Activated CD8-positive, alpha-beta memory T cell treated with anti-CD3 and anti-CD28 coated beads for 1 hour (primary cell): Measurements from ENCODE around the gene AKAP1.
A peak's percentile ranks its signal among the peaks of the same experiment; 100 is the strongest.

ENCODE experiments used
- DNase-seq, 2 donors: peaks; one replicate each; pipeline ENCODE4 v3.0.0-alpha.2; 2020; ENCODE audit warnings: low read depth in 1 of 2; ENCODE audit errors: extremely low read depth in 1 of 2

The AKAP1 gene

GRCh38 chr17:57104461-57105175, 19.6 kb downstream of the AKAP1 start:
- no peak for DNase-seq

DNA sequence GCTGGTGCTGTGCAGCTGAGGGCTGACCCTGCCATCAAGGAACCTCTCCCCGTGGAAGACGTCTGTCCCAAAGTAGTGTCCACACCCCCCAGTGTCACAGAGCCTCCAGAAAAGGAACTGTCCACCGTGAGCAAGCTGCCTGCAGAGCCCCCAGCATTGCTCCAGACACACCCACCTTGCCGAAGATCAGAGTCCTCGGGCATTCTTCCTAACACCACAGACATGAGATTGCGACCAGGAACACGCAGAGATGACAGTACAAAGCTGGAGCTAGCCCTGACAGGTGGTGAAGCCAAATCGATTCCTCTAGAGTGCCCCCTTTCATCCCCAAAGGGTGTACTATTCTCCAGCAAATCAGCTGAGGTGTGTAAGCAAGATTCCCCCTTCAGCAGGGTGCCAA, 20.5 kb downstream of the AKAP1 start:
- DNase-seq, result no peak

GRCh38 chr17:57106107-57106835, 21.2 kb downstream of the AKAP1 start:
- no peak for DNase-seq

DNA sequence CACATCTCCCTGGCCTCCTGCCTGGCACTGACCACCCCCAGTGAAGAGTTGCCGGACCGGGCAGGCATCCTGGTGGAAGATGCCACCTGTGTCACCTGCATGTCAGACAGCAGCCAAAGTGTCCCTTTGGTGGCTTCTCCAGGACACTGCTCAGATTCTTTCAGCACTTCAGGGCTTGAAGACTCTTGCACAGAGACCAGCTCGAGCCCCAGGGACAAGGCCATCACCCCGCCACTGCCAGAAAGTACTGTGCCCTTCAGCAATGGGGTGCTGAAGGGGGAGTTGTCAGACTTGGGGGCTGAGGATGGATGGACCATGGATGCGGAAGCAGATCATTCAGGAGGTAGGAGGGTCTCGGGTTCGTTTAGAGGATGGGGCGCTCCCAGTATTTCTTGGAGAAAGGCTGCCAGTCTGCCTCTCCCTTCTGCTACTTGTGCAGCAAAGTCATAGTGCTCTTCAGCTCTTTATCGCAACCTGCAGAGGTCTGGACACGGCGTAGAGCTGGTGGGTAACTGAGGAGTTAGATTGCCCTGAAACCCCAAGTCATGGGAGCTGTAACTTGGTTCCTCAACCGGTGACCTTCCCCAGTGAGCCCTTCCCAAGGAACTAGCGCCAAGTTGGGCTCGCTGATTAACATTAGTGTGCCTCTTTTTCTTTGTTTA, 21.9 kb downstream of the AKAP1 start:
- no peak for DNase-seq

DNA sequence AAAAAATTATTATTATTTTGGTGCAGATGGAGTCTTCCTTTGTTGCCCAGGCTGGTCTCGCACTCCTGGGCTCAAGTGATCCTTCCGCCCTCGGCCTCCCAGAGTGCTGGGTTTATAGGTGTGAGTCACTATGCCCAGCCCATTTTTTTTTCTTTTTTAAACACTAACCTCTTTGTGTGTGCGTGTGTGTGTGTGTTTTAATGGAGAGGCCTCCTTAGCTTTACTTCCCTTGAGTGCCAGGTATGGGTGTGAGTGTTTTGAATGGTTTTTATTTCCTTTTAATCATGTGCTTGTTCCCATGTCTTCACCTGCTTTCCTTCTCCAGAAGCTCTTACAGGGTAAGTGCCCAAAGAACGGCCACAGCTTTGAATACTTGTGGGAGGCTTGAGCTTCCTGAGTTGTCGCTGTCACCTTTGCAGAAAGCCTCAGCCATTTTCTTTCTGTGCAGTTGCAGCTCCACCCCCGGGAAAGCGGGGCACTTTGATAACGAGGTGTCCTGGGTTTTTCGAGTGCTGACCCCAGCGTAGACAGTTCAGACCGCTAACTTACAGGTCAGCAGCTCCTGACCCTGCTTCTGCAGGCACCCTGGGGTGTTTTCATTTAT, 22.6 kb downstream of the AKAP1 start:
- no peak for DNase-seq

GRCh38 chr17:57108671-57109392, 23.8 kb downstream of the AKAP1 start:
- no peak for DNase-seq

- no peak for DNase-seq
Measured at GRCh38 chr17:57109393-57110151, 24.5 kb downstream of the AKAP1 start.

- no peak for DNase-seq
Measured at GRCh38 chr17:57110152-57110542, 25.1 kb downstream of the AKAP1 start.

DNA sequence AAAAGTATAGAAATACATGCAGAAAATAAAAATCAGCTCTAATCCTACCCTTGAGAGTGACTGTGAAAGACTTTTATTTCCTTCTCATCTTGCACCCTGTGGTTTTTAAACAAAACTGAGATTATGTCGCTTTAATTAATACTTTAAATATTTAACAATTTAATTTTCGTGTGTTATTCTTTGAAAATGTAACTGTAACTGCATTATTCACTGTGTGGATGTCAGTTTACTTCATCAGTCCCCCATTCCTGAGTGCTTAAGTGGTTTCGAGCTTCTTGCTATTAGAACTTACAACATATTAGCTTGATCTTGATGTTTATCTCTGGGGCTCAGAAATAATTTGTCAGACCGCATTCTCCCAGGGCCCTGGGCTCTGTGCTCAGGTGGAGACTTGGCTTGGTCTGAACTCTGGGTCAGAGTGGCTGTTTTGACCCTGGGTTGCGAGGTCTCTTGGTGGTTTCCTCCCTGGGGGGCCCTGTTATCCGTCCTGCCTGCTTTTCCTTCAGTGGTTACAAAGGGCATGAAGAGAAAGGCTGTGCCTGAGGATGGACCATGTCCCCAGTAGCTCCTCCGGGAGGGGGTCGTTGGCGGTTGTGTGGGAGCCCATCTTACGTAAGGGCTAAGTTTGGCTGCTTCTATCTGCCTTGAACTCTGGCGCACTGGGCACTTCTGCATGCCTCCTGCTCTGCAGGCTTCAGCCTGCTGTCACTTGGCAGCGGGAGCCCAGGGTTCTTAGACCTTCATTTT, 25.7 kb downstream of the AKAP1 start:
- no peak for DNase-seq

- DNase-seq, result no peak
Measured at GRCh38 chr17:57111386-57111785, 26.3 kb downstream of the AKAP1 start.

DNA sequence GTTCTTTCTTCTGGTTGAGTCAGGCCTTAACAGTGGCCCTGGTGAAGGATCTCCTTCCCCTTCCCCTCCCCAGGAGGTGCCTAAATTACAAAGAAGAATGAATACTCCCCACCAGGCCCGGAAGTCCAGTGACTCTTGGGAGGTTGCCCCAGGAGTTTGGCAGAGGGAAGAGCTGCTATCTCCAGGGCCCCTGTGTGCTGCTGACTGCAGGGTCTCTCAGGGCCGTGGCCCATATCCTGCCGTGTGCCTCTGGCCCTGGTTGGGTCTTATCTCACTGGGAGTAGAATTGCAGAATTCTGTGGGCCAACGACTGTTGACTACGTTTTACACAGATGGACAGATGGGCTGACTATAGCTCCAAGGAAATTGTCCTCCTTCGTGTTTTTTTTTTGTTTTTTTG, 28.0 kb downstream of the AKAP1 start:
- no peak for DNase-seq

GRCh38 chr17:57113656-57114055, 28.6 kb downstream of the AKAP1 start:
- no peak for DNase-seq

DNA sequence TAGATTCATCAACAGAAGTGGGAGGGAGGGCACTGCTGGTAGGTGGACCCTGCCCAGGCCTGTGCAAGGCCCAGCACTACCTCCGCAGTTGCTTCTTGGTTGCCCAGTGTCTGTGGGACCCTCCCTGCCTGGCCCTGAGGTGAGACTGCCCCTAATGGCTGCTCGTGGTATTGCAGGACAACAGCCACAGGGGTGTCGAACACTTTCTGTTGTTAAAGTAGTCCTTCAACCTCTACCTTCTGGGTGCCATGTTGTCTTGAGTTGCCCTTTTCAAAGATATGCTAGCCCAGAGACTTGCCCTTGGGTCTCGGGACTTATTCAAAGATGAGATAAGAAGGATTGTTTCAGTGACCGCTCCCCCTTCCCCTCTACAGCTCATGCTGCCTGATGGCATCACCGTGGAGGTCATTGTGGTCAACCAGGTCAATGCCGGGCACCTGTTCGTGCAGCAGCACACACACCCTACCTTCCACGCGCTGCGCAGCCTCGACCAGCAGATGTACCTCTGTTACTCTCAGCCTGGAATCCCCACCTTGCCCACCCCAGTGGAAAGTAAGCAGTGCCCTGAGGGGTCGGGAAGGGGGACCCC, 29.1 kb downstream of the AKAP1 start:
- DNase-seq, result peak; percentile 15 to 50

- DNase-seq, result no peak
Measured at GRCh38 chr17:57115377-57115776, 30.3 kb downstream of the AKAP1 start.

DNA sequence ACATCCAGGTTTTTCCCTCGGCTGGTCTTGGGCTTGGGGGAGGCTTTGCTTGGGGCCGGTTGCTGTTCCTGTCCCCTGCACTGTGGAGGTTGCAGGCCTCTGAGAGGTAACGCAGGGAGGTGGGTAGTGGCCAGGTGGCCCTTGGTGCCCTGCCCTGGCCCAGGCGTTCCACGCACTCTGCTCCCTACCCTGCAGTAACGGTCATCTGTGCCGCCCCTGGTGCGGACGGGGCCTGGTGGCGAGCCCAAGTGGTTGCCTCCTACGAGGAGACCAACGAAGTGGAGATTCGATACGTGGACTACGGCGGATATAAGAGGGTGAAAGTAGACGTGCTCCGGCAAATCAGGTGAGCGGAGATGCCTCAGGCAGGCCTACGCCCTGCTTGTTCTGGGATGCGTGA, 30.9 kb downstream of the AKAP1 start:
- no peak for DNase-seq

DNA sequence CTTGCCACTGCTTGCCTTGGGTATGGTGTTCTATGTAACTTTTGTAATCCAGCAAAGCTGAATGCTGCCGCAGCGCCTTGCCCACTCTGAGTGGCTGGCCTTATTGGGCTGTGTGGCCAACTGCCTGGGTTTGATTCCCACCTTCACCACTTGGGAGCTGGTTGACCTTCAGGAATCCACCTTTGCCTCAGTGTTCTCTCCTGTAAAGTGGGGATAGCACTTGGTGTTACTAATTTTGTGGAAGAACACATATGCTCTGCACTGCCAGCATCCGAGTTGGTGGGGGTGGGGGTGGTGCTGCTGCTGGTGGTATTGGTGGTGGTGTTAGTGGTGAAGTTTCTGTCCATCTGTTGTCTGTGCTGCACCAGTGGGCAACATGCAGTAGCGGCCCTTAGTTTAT, 32.8 kb downstream of the AKAP1 start:
- no peak for DNase-seq

GRCh38 chr17:57120814-57121213, 35.8 kb downstream of the AKAP1 start:
- no peak for DNase-seq

DNA sequence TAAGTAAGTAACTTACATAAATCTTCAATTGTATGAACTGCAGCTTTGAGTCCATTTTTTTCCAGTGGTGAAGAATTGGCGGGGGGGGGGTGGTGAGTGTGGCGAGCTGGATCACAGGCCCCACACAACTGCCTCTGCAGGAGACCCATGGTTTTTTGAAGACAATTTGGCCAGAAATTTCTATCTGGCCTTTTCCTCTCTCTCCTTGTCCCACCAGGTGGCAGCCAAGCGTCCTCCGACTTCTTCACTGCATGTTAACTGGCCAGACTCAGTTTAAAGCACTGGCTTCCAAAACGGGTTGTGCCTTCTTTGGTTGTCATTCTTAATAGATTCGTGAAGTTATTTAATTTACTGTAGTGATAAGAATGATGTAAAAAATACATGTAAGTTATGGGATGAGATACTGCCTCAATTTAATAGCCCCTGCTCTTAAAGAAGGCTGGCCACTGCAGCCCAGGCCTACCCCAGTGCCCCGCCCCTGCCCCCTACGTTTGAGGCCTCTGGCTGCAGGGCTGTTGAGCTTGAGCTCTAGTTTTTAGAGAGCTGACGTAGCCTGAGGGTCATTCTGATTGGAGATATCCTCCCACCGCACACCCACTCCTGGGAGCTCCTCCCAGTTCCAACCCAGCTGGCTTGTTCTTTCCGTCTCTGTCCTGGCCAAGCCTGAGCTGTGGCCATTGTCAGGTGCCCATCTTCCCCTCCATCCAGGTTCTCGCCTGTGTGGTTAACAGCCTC, 36.4 kb downstream of the AKAP1 start:
- DNase-seq, result no peak

DNA sequence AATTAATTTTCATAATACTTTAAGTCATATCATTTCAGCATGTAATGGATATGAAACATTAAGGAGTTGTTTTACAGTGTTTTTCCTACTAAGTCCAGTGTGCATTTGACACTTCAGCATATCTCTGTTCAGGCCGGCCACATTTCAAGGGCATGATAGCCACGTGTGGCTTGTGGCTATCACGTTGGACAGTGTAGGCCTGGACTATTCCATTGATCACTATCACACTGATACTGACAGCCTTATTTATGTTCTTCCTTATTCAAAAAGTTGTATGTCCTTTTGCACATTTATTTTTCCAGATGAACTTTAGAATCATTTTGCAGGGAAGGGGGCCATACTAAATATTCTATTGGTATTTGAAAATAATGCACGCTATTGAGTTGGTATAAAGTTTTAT, 39.0 kb downstream of the AKAP1 start:
- no peak for DNase-seq
